B cell (primary cell): Measurements from ENCODE around the gene NPBWR2. TPM values are rescaled to one million over a fixed set of nuclear protein-coding genes. Genes with fewer than 3 reads are reported as not detected.

Experiments used
- ATAC-seq: fragments of 200-7000 bp; cut with Tn5 transposase; one replicate; pipeline ENCODE4 v1.10.0; 2021; ENCODE audit warnings: low read depth, mild to moderate bottlenecking, moderate number of reproducible peaks, moderate library complexity
- CTCF ChIA-PET: fragments of 350-600 bp; sonication (Branson Sonifier 250); formaldehyde crosslinking; loops from one replicate; lab custom pipeline; 2021; ENCODE audit warnings: antibody characterized with exemption, inconsistent platforms; lab: Charles Lee
- POLR2A ChIA-PET: fragments of 350-600 bp; sonication (Branson Sonifier 250); formaldehyde crosslinking; loops from one replicate; lab custom pipeline; 2021; ENCODE audit warnings: antibody characterized with exemption; lab: Charles Lee
- DNase-seq: peaks from one replicate; pipeline ENCODE4 v3.0.0; 2013
- H2AFZ ChIP-seq: 2 replicates; pipeline ENCODE4 v1.6.1; 2012; ENCODE audit warnings: mild to moderate bottlenecking, low read depth, low read length; ENCODE audit not compliant: insufficient read depth, poor library complexity, severe bottlenecking
- H3K27ac ChIP-seq, 2 donors: 1 replicate in 1 of 2; 2 replicates in 1 of 2; pipeline ENCODE4 v1.5.1; 2012 to 2013; ENCODE audit warnings: low read length in 2 of 2, mild to moderate bottlenecking in 2 of 2, moderate library complexity in 1 of 2
- H3K27me3 ChIP-seq, 4 experiments: fragments of 200-600 bp in 1 of 4; sonication (generic) in 1 of 4; replicated peaks in 1 of 4; 1 replicate in 2 of 4; 2 replicates in 2 of 4; pipeline versions ENCODE4 v1.6.1 to v1.7.0; 2013 to 2016; ENCODE audit warnings: low read length in 3 of 4, mild to moderate bottlenecking in 2 of 4, mixed read lengths in 1 of 4, moderate library complexity in 1 of 4; ENCODE audit not compliant: insufficient read depth in 4 of 4, control insufficient read depth in 3 of 4; ENCODE audit errors: control extremely low read depth in 1 of 4
- H3K36me3 ChIP-seq, 2 experiments: replicated peaks in 1 of 2; 1 replicate in 1 of 2; 2 replicates in 1 of 2; pipeline versions ENCODE4 v1.6.1 to v1.7.1; 2013; ENCODE audit warnings: low read length in 1 of 2; ENCODE audit not compliant: insufficient read depth in 2 of 2, control insufficient read depth in 1 of 2; ENCODE audit errors: control extremely low read depth in 1 of 2, extremely low read depth in 1 of 2
- H3K4me1 ChIP-seq, 2 donors: fragments of 200-600 bp in 1 of 2; sonication (generic) in 1 of 2; 1 replicate in 1 of 2; 2 replicates in 1 of 2; pipeline versions ENCODE4 v1.5.1 to v1.6.1; 2013 to 2017; ENCODE audit warnings: low read length in 2 of 2; ENCODE audit not compliant: control insufficient read depth in 2 of 2, insufficient read depth in 2 of 2
- H3K4me2 ChIP-seq: replicated peaks from 2 replicates; pipeline ENCODE3; 2012; ENCODE audit warnings: mild to moderate bottlenecking, low read depth, low read length; ENCODE audit not compliant: poor library complexity, severe bottlenecking
- H3K4me3 ChIP-seq, 5 experiments: fragments of 200-600 bp in 1 of 5; sonication (generic) in 1 of 5; 1 replicate in 3 of 5; 2 replicates in 2 of 5; pipeline versions ENCODE4 v1.5.1 to v1.7.0; 2011 to 2016; ENCODE audit warnings: low read length in 4 of 5, mild to moderate bottlenecking in 4 of 5, low read depth in 2 of 5, control low read depth in 1 of 5, moderate library complexity in 1 of 5; ENCODE audit not compliant: insufficient read depth in 1 of 5; ENCODE audit errors: control extremely low read depth in 1 of 5, extremely low read depth in 1 of 5
- H3K79me2 ChIP-seq: fragments of 200-600 bp; sonication (generic); one replicate; pipeline ENCODE4 v1.6.0; 2016; ENCODE audit warnings: low read length; ENCODE audit not compliant: control insufficient read depth, insufficient read depth
- H3K9ac ChIP-seq: fragments of 200-600 bp; sonication (generic); 2 replicates; pipeline ENCODE4 v1.6.1; 2017; ENCODE audit warnings: mild to moderate bottlenecking, low read length, moderate library complexity
- H3K9me3 ChIP-seq, 3 donors: one replicate each; pipeline versions ENCODE4 v1.6.1 to v1.7.1; 2013; ENCODE audit warnings: low read length in 2 of 3; ENCODE audit not compliant: control insufficient read depth in 2 of 3, insufficient read depth in 1 of 3; ENCODE audit errors: control extremely low read depth in 1 of 3
- H4K20me1 ChIP-seq: 2 replicates; pipeline ENCODE4 v1.6.0; 2012; ENCODE audit warnings: mild to moderate bottlenecking, low read length; ENCODE audit not compliant: insufficient read depth, control insufficient read depth, poor library complexity, severe bottlenecking
- H3K27ac Mint-ChIP-seq: one replicate; pipeline ENCODE4 v1.8.0; 2021; ENCODE audit warnings: mixed read lengths
- H3K27me3 Mint-ChIP-seq: one replicate; pipeline ENCODE4 v1.8.0; 2021; ENCODE audit warnings: mixed read lengths
- H3K4me1 Mint-ChIP-seq: one replicate; pipeline ENCODE4 v1.8.0; 2021; ENCODE audit warnings: mixed read lengths
- H3K4me3 Mint-ChIP-seq: one replicate; pipeline ENCODE4 v1.8.0; 2021; ENCODE audit warnings: mixed read lengths
- H3K9me3 Mint-ChIP-seq: one replicate; pipeline ENCODE4 v1.8.0; 2022; ENCODE audit warnings: mixed read lengths; ENCODE audit not compliant: insufficient read depth
- CTCF ChIP-seq: fragments of 200-600 bp; IDR thresholded peaks from one replicate; pipeline ENCODE4 v1.8.0; 2022; ENCODE audit warnings: antibody characterized with exemption, mild to moderate bottlenecking
- EZH2 ChIP-seq: IDR thresholded peaks from 2 replicates; pipeline ENCODE4 v1.6.1; 2012; ENCODE audit warnings: borderline replicate concordance, low read depth, mild to moderate bottlenecking, moderate library complexity, low read length; ENCODE audit not compliant: insufficient read depth, poor library complexity, severe bottlenecking
- WGBS: methylation state at CpG from one replicate; pipeline ENCODE4 v1.1.5; 2013; ENCODE audit warnings: missing lambda C conversion rate; ENCODE audit not compliant: insufficient coverage; 5-methylcytosine and 5-hydroxymethylcytosine counted together
- intact Hi-C: fragments of 100-400 bp; cut with micrococcal nuclease; formaldehyde crosslinking; loops from one replicate; pipeline ENCODE4 v1.10.0; 2022
- polyA plus RNA-seq: library from polyadenylated mRNA; depleted of rRNA; stranded (reverse); fragments of >200 nt; gene quantifications from 2 replicates; pipeline ENCODE4 v1.2.3, GENCODE V29; 2012
- total RNA-seq, 2 donors: library from RNA; stranded (reverse); fragments of 120-200 nt in 1 of 2; gene quantifications; 1 replicate in 1 of 2; 2 replicates in 1 of 2; pipeline versions ENCODE4 v1.2.3 to v1.2.4, GENCODE V29; 2013 to 2022

The NPBWR2 gene
- total and polyA plus RNA-seq, 2 donors (not counting 1 experiment from before 2014, with no cell fraction given) = 0.21 TPM; not detected in 1

- no peak for DNase-seq
- Histone ChIP-seq H3K4me1 (no peaks in the 10 kb centered on the region), H3K9ac (no peak overlapping the region), H3K27ac (no peak overlapping the region), H3K4me2 (no peak overlapping the region), H3K79me2 (no peaks in the 10 kb centered on the region), H4K20me1 (no peaks in the 10 kb centered on the region), H3K4me3 (no peak overlapping the region), H3K27me3 (peaks cover 0 to 16% (median 0%) of the 10 kb centered on the region in 4 experiments), H3K9me3 (peaks cover 0 to 40% (median 9%) of the 10 kb centered on the region in 3 donors), H2AFZ (no peak overlapping the region), H3K36me3 (no peaks in the 10 kb centered on the region)
- peaks cover 7% of the 10 kb centered on the region for H3K27me3 Mint-ChIP-seq
- ChIA-PET CTCF (no interaction called here), POLR2A (no interaction called here)
- intact Hi-C loops = no loop called here
- 87% methylated on average over 5 of the region's 5 CpGs for WGBS
- no peak for TF ChIP-seq EZH2
- no peak for TF ChIP-seq CTCF
- H3K4me1 Mint-ChIP-seq = no peaks in the 10 kb centered on the region
- no peak for ATAC-seq
- no peak overlapping the region for H3K27ac Mint-ChIP-seq
- no peak overlapping the region for H3K4me3 Mint-ChIP-seq
- peaks cover 5% of the 10 kb centered on the region for H3K9me3 Mint-ChIP-seq
Measured at GRCh38 chr20:64148581-64148980, 41.2 kb upstream of the NPBWR2 start.

GRCh38 chr20:64146936-64147477 is 39.6 kb upstream of the NPBWR2 start:
- no peak overlapping the region for H3K4me3 Mint-ChIP-seq
- H2AFZ ChIP-seq = no peak overlapping the region
- no peak overlapping the region for H3K4me2 ChIP-seq
- no peak overlapping the region for H3K9ac ChIP-seq
- H3K27ac Mint-ChIP-seq = no peak overlapping the region
- TF ChIP-seq EZH2 (no peak), CTCF (no peak)
- peaks cover 5% of the 10 kb centered on the region for H3K9me3 Mint-ChIP-seq
- no peak overlapping the region for H3K4me3 ChIP-seq
- H3K36me3 ChIP-seq = no peaks in the 10 kb centered on the region
- ChIA-PET CTCF (no interaction called here), POLR2A (no interaction called here)
- no peaks in the 10 kb centered on the region for H3K79me2 ChIP-seq
- H3K4me1 Mint-ChIP-seq = no peaks in the 10 kb centered on the region
- no peak overlapping the region for H3K27ac ChIP-seq
- intact Hi-C loops = no loop called here
- peaks cover 0 to 16% (median 0%) of the 10 kb centered on the region in 4 experiments for H3K27me3 ChIP-seq
- no peaks in the 10 kb centered on the region for H3K4me1 ChIP-seq
- ATAC-seq = no peak
- no peak for DNase-seq
- peaks cover 2% of the 10 kb centered on the region for H3K27me3 Mint-ChIP-seq
- peaks cover 0 to 40% (median 9%) of the 10 kb centered on the region in 3 donors for H3K9me3 ChIP-seq
- no peaks in the 10 kb centered on the region for H4K20me1 ChIP-seq
- WGBS = 80% methylated on average over 11 of the region's 12 CpGs
